ENCODE measurements around the gene IL17C. TPM values are rescaled to one million over a fixed set of nuclear protein-coding genes. Genes with fewer than 3 reads are reported as not detected.

IL17C gene
- total and polyA plus RNA-seq, 10 of the 15 experiments (the other 5 are each of a cell fraction or from before 2014, with no cell fraction given): not detected

DNA sequence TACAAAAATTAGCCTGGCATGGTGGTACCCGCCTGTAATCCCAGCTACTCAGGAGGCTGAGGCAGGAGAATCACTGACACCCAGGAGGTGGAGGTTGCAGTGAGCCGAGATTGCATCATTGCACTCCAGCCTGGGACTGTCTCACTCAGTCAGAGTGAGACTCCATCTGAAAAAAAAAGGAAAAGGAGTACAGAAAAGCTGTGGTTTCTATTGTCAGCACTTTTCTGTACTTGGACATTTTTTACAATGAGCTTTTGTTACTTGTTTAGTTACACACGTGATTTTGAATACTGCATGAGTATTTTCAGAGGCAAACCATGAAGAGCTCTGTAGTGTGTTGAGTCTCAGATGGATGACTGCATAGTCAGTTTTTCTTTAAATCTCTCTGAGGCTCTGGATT is 41.9 kb upstream of the IL17C start (continued):
- TF ChIP-seq, protein P1, sequence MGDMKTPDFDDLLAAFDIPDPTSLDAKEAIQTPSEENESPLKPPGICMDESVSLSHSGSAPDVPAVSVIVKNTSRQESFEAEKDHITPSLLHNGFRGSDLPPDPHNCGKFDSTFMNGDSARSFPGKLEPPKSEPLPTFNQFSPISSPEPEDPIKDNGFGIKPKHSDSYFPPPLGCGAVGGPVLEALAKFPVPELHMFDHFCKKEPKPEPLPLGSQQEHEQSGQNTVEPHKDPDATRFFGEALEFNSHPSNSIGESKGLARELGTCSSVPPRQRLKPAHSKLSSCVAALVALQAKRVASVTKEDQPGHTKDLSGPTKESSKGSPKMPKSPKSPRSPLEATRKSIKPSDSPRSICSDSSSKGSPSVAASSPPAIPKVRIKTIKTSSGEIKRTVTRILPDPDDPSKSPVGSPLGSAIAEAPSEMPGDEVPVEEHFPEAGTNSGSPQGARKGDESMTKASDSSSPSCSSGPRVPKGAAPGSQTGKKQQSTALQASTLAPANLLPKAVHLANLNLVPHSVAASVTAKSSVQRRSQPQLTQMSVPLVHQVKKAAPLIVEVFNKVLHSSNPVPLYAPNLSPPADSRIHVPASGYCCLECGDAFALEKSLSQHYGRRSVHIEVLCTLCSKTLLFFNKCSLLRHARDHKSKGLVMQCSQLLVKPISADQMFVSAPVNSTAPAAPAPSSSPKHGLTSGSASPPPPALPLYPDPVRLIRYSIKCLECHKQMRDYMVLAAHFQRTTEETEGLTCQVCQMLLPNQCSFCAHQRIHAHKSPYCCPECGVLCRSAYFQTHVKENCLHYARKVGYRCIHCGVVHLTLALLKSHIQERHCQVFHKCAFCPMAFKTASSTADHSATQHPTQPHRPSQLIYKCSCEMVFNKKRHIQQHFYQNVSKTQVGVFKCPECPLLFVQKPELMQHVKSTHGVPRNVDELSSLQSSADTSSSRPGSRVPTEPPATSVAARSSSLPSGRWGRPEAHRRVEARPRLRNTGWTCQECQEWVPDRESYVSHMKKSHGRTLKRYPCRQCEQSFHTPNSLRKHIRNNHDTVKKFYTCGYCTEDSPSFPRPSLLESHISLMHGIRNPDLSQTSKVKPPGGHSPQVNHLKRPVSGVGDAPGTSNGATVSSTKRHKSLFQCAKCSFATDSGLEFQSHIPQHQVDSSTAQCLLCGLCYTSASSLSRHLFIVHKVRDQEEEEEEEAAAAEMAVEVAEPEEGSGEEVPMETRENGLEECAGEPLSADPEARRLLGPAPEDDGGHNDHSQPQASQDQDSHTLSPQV (IDR thresholded peaks at IDR 0.05): no peak

DNA sequence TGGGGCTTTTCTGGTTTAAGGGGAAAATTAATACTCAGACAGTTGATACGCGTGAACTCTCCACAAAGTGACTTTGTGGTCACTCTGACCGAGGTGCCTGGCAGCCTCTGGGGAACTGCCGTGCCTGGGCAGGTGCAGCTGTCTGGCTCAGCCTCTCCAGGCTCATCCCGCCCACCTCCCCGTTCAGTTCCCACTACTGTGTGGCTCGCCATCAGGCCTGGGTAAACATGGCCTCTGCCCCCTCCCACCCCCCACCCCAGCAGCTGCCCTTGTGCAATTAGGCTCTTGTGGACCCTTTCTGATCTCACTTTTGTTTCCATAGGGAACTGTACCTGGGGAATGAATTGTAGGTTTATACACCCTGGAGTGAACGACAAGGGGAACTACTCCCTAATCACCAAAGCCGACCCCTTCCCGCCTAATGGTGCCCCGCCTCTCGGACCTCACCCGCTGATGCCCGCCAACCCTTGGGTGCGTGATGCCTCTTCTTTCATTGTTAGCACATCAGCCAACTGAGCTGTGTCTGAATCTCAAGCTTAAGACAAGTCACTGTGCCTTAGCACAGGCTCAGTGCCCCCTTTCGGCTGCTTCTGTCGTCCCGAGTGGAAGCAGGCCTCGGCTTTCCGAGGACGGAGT is 40.4 kb upstream of the IL17C start:
- CTCF ChIA-PET: no interaction called here
- peaks cover 28 to 29% of the 10 kb centered on the region in 2 experiments for H3K36me3 ChIP-seq (ENCODE audit: control insufficient read depth in 2 of 2, insufficient read depth in 2 of 2, low read length in 1 of 2)
- H3K9me3 ChIP-seq (replicated peaks; ENCODE audit: control insufficient read depth, insufficient read depth, low read length): no peaks in the 10 kb centered on the region
- no peak overlapping the region for H3K4me3 ChIP-seq
- POLR2A ChIA-PET: interaction anchor here (0.5 kb wide), 1 partner anchor 643 kb away, joined by 3 read pairs; no protein-coding TSS in a partner anchor
- H3K27ac ChIP-seq (ENCODE audit: control insufficient read depth, insufficient read depth): peak overlapping the region; percentile 54
- H2AFZ ChIP-seq (ENCODE audit: control insufficient read depth, low read depth, low read length): no peak overlapping the region
- H3K4me2 ChIP-seq (ENCODE audit: control insufficient read depth, insufficient read depth): no peak overlapping the region
- no peak for TF ChIP-seq EP300 (IDR thresholded peaks at IDR 0.05; ENCODE audit: borderline replicate concordance in 1 of 2, control insufficient read depth in 1 of 2, low read depth in 2 of 2, low read length in 2 of 2)
- peak in 1 of 2 experiments; percentile 61; a peak in 1 of 4 replicates for TF ChIP-seq BHLHE40 (IDR thresholded peaks at IDR 0.05; ENCODE audit: borderline replicate concordance in 1 of 2, low read depth in 2 of 2, low read length in 1 of 2)
- TF ChIP-seq FOS (IDR thresholded peaks at IDR 0.05; ENCODE audit: borderline replicate concordance, extremely low read depth, insufficient read length): no peak
- TF ChIP-seq MXI1 (IDR thresholded peaks at IDR 0.05; ENCODE audit: low read depth, low read length): no peak
- peak; percentile 41; the same call in 1 of the 2 replicates for TF ChIP-seq TCF12 (IDR thresholded peaks at IDR 0.05; ENCODE audit: low read depth, low read length)
- 0 out of 2 replicates have a peak, but pooled peaks have one; percentile 31 for TF ChIP-seq NR2F1 (conservative IDR thresholded peaks at IDR 0.05)
- peak; percentile 69 for TF ChIP-seq MEF2B (IDR thresholded peaks at IDR 0.05; ENCODE audit: partially characterized antibody, poor library complexity, severe bottlenecking)
- TF ChIP-seq HDAC2 (IDR thresholded peaks at IDR 0.05): no peak
- TF ChIP-seq YY1 (IDR thresholded peaks at IDR 0.05; ENCODE audit: low read depth, low read length): no peak
- TF ChIP-seq CEBPB (IDR thresholded peaks at IDR 0.05; ENCODE audit: borderline replicate concordance in 1 of 2, low read depth in 2 of 2, low read length in 2 of 2): no peak
- 0 out of 2 replicates have a peak, but pooled peaks have one; percentile 29 for TF ChIP-seq IKZF1 (conservative IDR thresholded peaks at IDR 0.05)
- no peak for TF ChIP-seq ZNF622 (IDR thresholded peaks at IDR 0.05)
- TF ChIP-seq CHD1 (IDR thresholded peaks at IDR 0.05; ENCODE audit: low read depth, low read length): no peak
- no peak for TF ChIP-seq CHD2 (IDR thresholded peaks at IDR 0.05; ENCODE audit: borderline replicate concordance, low read depth, low read length)
- TF ChIP-seq, protein P2, sequence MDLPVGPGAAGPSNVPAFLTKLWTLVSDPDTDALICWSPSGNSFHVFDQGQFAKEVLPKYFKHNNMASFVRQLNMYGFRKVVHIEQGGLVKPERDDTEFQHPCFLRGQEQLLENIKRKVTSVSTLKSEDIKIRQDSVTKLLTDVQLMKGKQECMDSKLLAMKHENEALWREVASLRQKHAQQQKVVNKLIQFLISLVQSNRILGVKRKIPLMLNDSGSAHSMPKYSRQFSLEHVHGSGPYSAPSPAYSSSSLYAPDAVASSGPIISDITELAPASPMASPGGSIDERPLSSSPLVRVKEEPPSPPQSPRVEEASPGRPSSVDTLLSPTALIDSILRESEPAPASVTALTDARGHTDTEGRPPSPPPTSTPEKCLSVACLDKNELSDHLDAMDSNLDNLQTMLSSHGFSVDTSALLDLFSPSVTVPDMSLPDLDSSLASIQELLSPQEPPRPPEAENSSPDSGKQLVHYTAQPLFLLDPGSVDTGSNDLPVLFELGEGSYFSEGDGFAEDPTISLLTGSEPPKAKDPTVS (IDR thresholded peaks at IDR 0.05; ENCODE audit: low read depth, low read length): no peak
- peak; percentile 42; the same call in 1 of the 2 replicates for TF ChIP-seq RUNX3 (IDR thresholded peaks at IDR 0.05; ENCODE audit: low read length)
- 79% methylated on average over 21 of the region's 21 CpGs for WGBS (ENCODE audit: insufficient coverage, insufficient replicate concordance, low lambda C conversion rate, missing lambda C conversion rate)
- in situ Hi-C loops (cut with MboI): no loop called here
- DNase-seq (ENCODE audit: low read depth, low spot score) (no peak), ATAC-seq (peak; percentile 67), FAIRE-seq (no peak)
- H3K79me2 ChIP-seq (ENCODE audit: control insufficient read depth, insufficient read depth, low read length): peaks cover 8% of the 10 kb centered on the region
- H3K27me3 ChIP-seq (replicated peaks in 1 of 2; ENCODE audit: control insufficient read depth in 2 of 2, insufficient read depth in 2 of 2, low read length in 1 of 2): no peaks in the 10 kb centered on the region
- no peaks in the 10 kb centered on the region; the same call in none of the 2 replicates for H3K4me1 ChIP-seq (ENCODE audit: control insufficient read depth, insufficient read depth, low read length)
- no peaks in the 10 kb centered on the region for H4K20me1 ChIP-seq (ENCODE audit: control insufficient read depth, insufficient read depth)
- intact Hi-C loops (cut with micrococcal nuclease; ENCODE audit: unreplicated experiment): no loop called here
- no peak overlapping the region for H3K9ac ChIP-seq (ENCODE audit: control insufficient read depth, insufficient read depth, low read length)
- SMC1A ChIA-PET (ENCODE audit: uncharacterized antibody, unreplicated experiment): interaction anchor here (0.9 kb wide), 1 partner anchor 27 kb away, joined by 3 read pairs; no protein-coding TSS in a partner anchor
- RAD21 ChIA-PET (ENCODE audit: unreplicated experiment): no interaction called here
- no TSS peak for BruUV-seq (replicated peaks)
